Inflammatory macrophage treated with lipopolysaccharide for 1 hour (primary cell): ENCODE data around the gene SNRNP25.

Experiments
- DNase-seq, 2 donors: peaks; one replicate each; pipeline ENCODE4 v3.0.0-alpha.2; 2020 to 2022

Gene SNRNP25

DNA sequence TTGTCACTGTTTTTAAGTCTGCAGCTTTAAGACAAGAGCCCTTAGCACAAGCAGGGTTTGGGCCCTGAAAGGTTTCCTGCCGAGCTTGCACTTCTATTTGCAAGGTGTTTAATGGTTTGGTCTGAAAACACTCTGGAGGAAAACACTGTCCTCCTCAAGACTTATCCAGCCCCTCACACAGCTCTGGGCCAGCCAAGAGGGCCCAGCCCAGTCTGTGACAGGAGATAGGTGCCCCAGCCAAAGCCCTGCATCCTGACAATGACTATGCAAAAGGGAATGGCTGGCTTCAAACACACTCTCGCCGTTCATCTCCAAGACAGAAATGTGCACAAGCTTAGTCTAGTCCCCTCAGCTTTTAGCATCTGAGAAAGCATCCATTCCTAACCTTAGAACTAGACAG, 51.3 kb downstream of the SNRNP25 start:
- no peak for DNase-seq

DNA sequence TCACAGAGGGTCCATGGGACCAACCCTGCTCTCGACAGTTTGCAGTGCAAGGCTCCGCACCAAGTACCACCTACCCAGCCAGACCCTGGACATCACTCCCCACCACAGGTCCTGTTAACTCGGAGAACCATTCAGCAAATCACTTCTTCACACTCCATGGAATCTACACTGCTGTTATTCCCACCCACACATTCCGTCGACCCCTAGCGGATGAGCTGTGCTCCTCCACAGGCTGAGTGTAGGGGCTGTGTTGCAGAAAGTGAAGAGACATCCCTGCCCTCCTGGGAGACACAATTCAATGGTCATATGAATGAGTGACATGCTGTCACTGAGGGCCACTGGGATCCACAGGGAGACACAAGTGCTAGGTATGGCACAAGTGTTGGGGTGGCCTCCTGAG, 51.9 kb downstream of the SNRNP25 start:
- no peak for DNase-seq

DNA sequence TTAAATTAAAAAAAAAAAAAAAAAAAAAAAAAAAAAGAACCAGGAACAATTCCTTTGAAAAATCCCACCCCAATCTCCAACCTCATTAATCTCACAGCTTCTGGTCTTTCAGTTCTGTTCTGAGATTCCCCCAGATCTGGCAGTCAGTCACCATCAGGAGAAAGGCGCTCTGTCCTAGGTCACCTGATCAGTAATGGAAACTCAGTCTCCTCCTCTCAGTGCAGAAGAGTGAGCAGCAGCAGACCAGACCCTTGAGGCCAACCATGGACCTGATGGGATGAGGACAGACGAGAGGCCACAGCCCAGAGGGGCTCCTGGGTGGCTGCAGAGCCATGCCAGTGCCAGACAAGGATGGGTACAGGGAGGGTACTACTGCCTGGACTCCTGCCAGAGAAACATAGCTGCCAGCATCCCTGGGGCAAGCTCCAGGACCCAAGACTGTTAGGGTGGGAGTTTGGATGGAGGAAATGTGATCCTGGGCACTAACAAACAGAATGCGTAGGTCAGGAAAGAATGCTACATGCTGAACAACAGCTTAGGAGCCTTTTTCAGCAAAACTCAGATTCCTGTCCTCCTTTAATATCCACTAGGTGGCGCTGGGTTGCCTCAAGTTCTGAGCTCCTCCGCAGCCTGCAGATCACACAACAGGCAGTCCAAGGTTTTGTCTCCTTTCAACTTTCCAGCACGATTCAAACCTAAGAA, 53.1 kb downstream of the SNRNP25 start:
- peak; percentile 48 to 78 for DNase-seq
